GM04504 (cell line): ENCODE results near the gene PALS1.
"Not testable (repeated sequence)": the region's sequence is repeated elsewhere in the genome, so short reads cannot be mapped to it uniquely, and the experiment has no call there.

Experiments
- DNase-seq: peaks from one replicate; pipeline ENCODE4 v3.0.0-alpha.2; 2012; ENCODE audit warnings: low read depth

Gene PALS1

GRCh38 chr14:67260965-67261364 lies 19.7 kb downstream of the PALS1 start:
- no peak for DNase-seq

GRCh38 chr14:67263499-67264149 lies 22.4 kb downstream of the PALS1 start:
- no peak for DNase-seq

GRCh38 chr14:67265131-67265530 lies 23.9 kb downstream of the PALS1 start:
- DNase-seq: no peak

- no peak for DNase-seq
These were observed 26.5 kb downstream of the PALS1 start for GRCh38 chr14:67267576-67268328.

GRCh38 chr14:67268426-67269150 lies 27.4 kb downstream of the PALS1 start:
- no peak for DNase-seq

GRCh38 chr14:67269298-67270060 lies 28.2 kb downstream of the PALS1 start:
- DNase-seq: peak; percentile 48

GRCh38 chr14:67270145-67270753 lies 29.0 kb downstream of the PALS1 start:
- no peak for DNase-seq

GRCh38 chr14:67270933-67271332 lies 29.7 kb downstream of the PALS1 start:
- DNase-seq: no peak

GRCh38 chr14:67273281-67273680 lies 32.0 kb downstream of the PALS1 start:
- DNase-seq: not testable (repeated sequence)

GRCh38 chr14:67276131-67276530 lies 34.9 kb downstream of the PALS1 start:
- no peak for DNase-seq

GRCh38 chr14:67280506-67280905 lies 39.3 kb downstream of the PALS1 start:
- no peak for DNase-seq

GRCh38 chr14:67285876-67286452 lies 44.7 kb downstream of the PALS1 start:
- DNase-seq: peak; percentile 12
